IPS-18c (cell line): Measurements from ENCODE around the gene ZNF217.
"Not testable (repeated sequence)": the region's sequence is repeated elsewhere in the genome, so short reads cannot be mapped to it uniquely, and the experiment has no call there.

Experiments used
- H3K4me3 ChIP-seq: 2 replicates; pipeline ENCODE4 v1.7.0; 2013; ENCODE audit warnings: low read depth, mild to moderate bottlenecking, low read length, moderate library complexity; ENCODE audit not compliant: insufficient read depth
- H3K9me3 ChIP-seq: one replicate; pipeline ENCODE4 v1.6.1; 2013; ENCODE audit warnings: mild to moderate bottlenecking, low read length, moderate library complexity; ENCODE audit not compliant: control insufficient read depth, insufficient read depth

The ZNF217 gene

GRCh38 chr20:53604846-53605245, 11.2 kb upstream of the ZNF217 start:
- not testable (repeated sequence) for H3K9me3 ChIP-seq, H3K4me3 ChIP-seq

- H3K9me3 ChIP-seq, result no peaks in the 10 kb centered on the region
- no peak overlapping the region for H3K4me3 ChIP-seq
Measured at GRCh38 chr20:53602661-53603060, 9.0 kb upstream of the ZNF217 start.

GRCh38 chr20:53599910-53600632, 6.4 kb upstream of the ZNF217 start:
- no peak overlapping the region for H3K4me3 ChIP-seq

GRCh38 chr20:53599378-53599777, 5.7 kb upstream of the ZNF217 start:
- H3K9me3 ChIP-seq, result no peaks in the 10 kb centered on the region
- H3K4me3 ChIP-seq, result no peak overlapping the region

More at GRCh38 chr20:53599910-53600632, 6.4 kb upstream of the ZNF217 start:
- H3K9me3 ChIP-seq, result no peaks in the 10 kb centered on the region

GRCh38 chr20:53599044-53599362, 5.4 kb upstream of the ZNF217 start:
- Histone ChIP-seq H3K9me3 (no peaks in the 10 kb centered on the region), H3K4me3 (no peak overlapping the region)

GRCh38 chr20:53598140-53599043, 4.8 kb upstream of the ZNF217 start:
- Histone ChIP-seq H3K4me3 (no peak overlapping the region; the same call in 1 of the 2 replicates), H3K9me3 (no peaks in the 10 kb centered on the region)

GRCh38 chr20:53597521-53598120, 4.0 kb upstream of the ZNF217 start:
- Histone ChIP-seq H3K9me3 (no peaks in the 10 kb centered on the region), H3K4me3 (no peak overlapping the region)

GRCh38 chr20:53597030-53597482, 3.4 kb upstream of the ZNF217 start:
- H3K9me3 ChIP-seq, result no peaks in the 10 kb centered on the region
- H3K4me3 ChIP-seq, result peak overlapping the region; percentile 24; the same call in 1 of the 2 replicates

GRCh38 chr20:53596189-53597001, 2.8 kb upstream of the ZNF217 start:
- not testable (repeated sequence) for H3K9me3 ChIP-seq
- H3K4me3 ChIP-seq, result peak overlapping the region; percentile 24; the same call in 1 of the 2 replicates

- H3K9me3 ChIP-seq, H3K4me3 ChIP-seq: not testable (repeated sequence)
Measured at GRCh38 chr20:53595742-53596141, 2.1 kb upstream of the ZNF217 start.

GRCh38 chr20:53595018-53595378, 1.4 kb upstream of the ZNF217 start:
- H3K9me3 ChIP-seq, result no peaks in the 10 kb centered on the region
- H3K4me3 ChIP-seq, result peak overlapping the region; percentile 40

- Histone ChIP-seq H3K4me3 (peak overlapping the region; percentile 40; the same call in 1 of the 2 replicates), H3K9me3 (no peaks in the 10 kb centered on the region)
Measured at GRCh38 chr20:53594068-53595017, 704 bp upstream of the ZNF217 start.

GRCh38 chr20:53592992-53593465, 610 bp downstream of the ZNF217 start:
- H3K4me3 ChIP-seq, result peak overlapping the region; percentile 72
- no peaks in the 10 kb centered on the region for H3K9me3 ChIP-seq

- not testable (repeated sequence) for H3K9me3 ChIP-seq
- H3K4me3 ChIP-seq, result peak overlapping the region; percentile 72
Measured at GRCh38 chr20:53592454-53592991, 1.1 kb downstream of the ZNF217 start.

- not testable (repeated sequence) for H3K9me3 ChIP-seq
- H3K4me3 ChIP-seq, result peak overlapping the region; percentile 72
Measured at GRCh38 chr20:53591941-53592441, 1.6 kb downstream of the ZNF217 start.
